Stimulated activated naive CD8-positive, alpha-beta T cell treated with anti-CD3 and anti-CD28 coated beads, Interleukin-15, amount 100 ng/mL, for 72 hours (primary cell): Measurements from ENCODE around the gene CACNA1D.

Source experiments
- ATAC-seq: fragments of 150-1000 bp; cut with Tn5 transposase; 2 replicates; pipeline ENCODE4 v1.10.0; 2021; ENCODE audit warnings: mild to moderate bottlenecking, moderate library complexity
- DNase-seq, 2 donors: peaks; one replicate each; pipeline ENCODE4 v3.0.0; 2021 to 2022
- H3K27ac Mint-ChIP-seq, 2 donors: one replicate each; pipeline ENCODE4 v1.8.0; 2022; ENCODE audit warnings: mild to moderate bottlenecking in 2 of 2, mixed read lengths in 2 of 2, moderate library complexity in 2 of 2
- H3K27me3 Mint-ChIP-seq: one replicate; pipeline ENCODE4 v1.8.0; 2022; ENCODE audit warnings: mixed read lengths
- H3K4me1 Mint-ChIP-seq: one replicate; pipeline ENCODE4 v1.8.0; 2022; ENCODE audit warnings: mild to moderate bottlenecking, mixed read lengths
- H3K4me3 Mint-ChIP-seq, 2 donors: one replicate each; pipeline ENCODE4 v1.8.0; 2022; ENCODE audit warnings: mild to moderate bottlenecking in 2 of 2, mixed read lengths in 2 of 2, moderate library complexity in 1 of 2
- H3K9me3 Mint-ChIP-seq, 2 donors: one replicate each; pipeline ENCODE4 v1.8.0; 2022; ENCODE audit warnings: mixed read lengths in 2 of 2

CACNA1D gene

DNA sequence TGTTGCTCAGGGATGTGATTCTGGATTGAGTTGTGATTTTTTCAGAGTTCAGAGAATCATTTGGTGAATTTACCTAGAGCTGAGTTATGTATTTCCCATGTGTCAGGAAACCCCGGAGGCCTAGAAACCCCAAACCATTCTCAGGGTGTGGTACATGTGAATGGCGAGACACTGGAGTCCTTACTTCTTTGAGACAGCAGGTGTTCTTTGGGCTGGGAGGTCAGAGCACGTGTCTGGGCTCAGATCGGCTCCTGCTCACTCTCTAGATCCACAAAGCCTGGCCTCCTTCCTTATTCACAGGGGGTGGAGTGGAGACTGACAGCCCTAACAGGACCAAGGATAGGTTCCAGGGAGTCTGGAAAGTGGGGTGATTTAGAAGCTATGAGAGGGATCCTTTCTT is 206.0 kb downstream of the CACNA1D start:
- Mint-ChIP-seq H3K27me3 (peaks cover 23% of the 10 kb centered on the region), H3K9me3 (no peaks in the 10 kb centered on the region), H3K4me1 (peaks cover 8% of the 10 kb centered on the region), H3K27ac (no peak overlapping the region), H3K4me3 (no peak overlapping the region)
- ATAC-seq: no peak
- no peak for DNase-seq

DNA sequence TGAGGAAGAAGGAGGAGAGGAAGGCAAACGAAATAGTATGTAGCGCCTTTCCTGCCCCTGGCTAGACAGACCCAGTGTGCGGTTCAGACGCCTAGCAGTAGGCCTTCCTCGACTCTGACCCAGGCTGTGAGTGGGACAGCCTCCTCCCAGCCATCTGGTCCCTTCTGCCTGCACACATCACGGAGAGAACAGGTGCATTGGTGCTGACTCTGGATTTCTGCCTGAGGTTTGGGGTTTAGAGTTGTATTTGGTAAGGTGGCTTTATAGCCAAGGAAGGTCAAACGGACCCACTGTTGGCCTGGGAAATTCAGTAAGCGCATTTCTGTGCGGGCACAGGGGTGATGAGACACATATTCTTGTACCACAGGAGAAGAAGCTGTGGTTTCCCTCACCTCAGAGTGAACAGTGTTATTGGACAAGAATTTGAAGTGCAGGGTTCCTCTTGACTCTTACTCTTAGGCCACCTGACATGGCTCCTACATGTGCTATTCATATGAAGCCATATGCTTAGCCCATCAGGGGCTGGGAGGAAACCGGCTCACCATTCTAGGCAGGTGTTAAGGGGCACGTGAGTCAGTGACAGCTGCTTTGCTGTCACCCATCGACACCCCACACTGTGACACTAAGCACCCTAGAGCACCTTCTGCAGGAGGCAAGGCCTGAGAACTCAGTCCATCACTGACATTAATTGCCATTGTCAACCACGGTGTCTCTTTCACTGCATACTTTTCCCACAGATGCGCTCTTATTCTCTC is 208.5 kb downstream of the CACNA1D start:
- no peak overlapping the region for H3K4me3 Mint-ChIP-seq
- H3K27me3 Mint-ChIP-seq: peaks cover 16% of the 10 kb centered on the region
- peaks cover 15% of the 10 kb centered on the region for H3K4me1 Mint-ChIP-seq
- no peak for DNase-seq
- H3K27ac Mint-ChIP-seq: no peak overlapping the region
- ATAC-seq: no peak
- no peaks in the 10 kb centered on the region for H3K9me3 Mint-ChIP-seq

DNA sequence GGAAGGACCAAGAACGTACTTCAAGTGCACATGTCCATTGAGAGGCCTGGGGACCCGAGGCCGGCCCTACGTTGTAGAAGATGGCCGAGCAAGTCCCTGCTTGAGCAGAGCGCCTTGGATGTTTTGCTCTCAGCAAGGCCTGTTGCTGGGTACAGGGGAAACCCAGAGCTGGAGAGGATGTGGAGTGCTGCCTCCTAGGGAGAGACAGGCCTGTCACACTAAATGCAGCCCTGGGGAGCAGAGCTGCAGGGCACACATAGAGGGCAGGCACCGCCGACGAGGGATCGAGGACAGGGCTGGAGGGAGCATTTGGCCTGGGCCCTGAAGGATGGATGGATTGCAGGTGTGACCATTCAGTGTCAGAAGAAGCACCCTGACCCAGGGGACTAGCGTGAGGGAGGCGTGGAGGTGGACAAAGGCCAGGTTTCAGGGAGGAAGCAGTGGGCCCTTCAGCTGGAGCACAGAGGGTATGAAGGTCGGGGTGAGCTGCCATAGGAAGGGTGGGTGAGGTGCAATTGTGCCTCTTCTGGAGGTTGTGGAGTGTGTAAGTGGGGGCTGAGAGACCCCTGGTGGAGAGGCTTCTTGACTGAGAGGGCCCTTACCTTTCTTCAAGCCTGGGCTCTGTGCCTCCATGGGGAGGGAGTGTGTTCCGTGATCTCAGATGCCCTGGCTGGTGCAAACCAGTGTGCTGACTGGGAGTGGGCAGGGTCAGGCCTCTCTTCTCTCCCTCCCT is 209.4 kb downstream of the CACNA1D start:
- Mint-ChIP-seq H3K27ac (peak overlapping the region in 1 of 2 donors; percentile 50), H3K9me3 (no peaks in the 10 kb centered on the region), H3K4me1 (peaks cover 15% of the 10 kb centered on the region), H3K4me3 (no peak overlapping the region), H3K27me3 (peaks cover 8% of the 10 kb centered on the region)
- DNase-seq (no peak), ATAC-seq (peak; percentile 31)

DNA sequence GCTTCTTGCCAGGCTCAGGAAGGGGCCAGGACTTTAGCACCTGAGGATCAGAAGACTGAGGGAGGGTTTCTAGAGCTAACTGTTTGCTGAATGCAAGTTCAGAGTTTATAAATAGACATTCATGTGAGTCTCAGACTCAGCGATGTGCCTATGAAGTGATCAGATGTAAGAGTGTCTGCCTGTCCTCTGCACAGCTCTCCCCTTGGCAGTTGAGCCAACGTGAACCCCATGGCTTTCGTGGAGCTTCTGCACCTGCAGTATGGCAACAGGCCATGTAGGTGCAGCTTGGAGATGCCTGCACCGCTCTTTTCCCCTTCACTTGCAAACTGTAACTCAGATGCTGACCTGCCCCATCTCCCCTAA is 209.9 kb downstream of the CACNA1D start:
- H3K27ac Mint-ChIP-seq: no peak overlapping the region
- H3K4me1 Mint-ChIP-seq: peaks cover 15% of the 10 kb centered on the region
- H3K9me3 Mint-ChIP-seq: no peaks in the 10 kb centered on the region
- ATAC-seq (no peak), DNase-seq (no peak)
- H3K4me3 Mint-ChIP-seq: no peak overlapping the region
- H3K27me3 Mint-ChIP-seq: peaks cover 2% of the 10 kb centered on the region

DNA sequence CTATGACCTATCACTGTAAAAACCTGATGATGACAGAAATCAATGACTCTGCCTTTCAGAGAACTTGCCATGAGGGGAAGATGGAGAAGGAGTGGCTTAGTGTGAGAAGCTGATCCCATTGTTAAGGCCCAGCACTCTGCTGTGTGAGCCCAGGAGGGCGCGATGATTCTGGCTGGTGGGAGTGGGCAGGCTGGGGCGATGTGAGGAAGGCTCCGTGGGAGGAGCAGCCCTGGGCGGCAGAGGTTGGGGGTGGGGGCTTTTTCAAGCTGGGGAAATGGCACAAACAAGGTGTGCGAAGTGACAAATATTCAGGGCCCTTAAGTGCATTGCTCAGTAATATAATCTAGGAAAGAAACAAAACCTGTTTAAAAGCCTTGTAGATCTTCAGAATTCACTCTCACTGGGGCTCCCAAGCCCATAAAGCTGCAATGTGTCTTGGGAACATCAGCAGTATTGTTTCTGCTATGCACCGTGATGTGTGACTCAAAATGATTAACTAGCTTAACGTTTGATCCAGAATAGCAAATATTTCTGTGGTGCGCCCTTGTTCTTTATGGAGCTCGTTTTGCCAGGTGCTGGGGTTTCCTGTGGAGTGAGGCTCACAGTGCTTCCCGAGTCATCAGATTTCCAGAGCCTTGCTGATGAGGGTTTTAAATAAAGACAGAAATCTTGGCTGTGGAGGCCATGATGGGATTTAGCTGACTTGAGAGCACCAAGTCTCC is 210.8 kb downstream of the CACNA1D start:
- ATAC-seq (no peak), DNase-seq (no peak)
- H3K27me3 Mint-ChIP-seq: no peaks in the 10 kb centered on the region
- H3K27ac Mint-ChIP-seq: peak overlapping the region in 1 of 2 donors; percentile 59
- peaks cover 19% of the 10 kb centered on the region for H3K4me1 Mint-ChIP-seq
- no peaks in the 10 kb centered on the region for H3K9me3 Mint-ChIP-seq
- no peak overlapping the region for H3K4me3 Mint-ChIP-seq

DNA sequence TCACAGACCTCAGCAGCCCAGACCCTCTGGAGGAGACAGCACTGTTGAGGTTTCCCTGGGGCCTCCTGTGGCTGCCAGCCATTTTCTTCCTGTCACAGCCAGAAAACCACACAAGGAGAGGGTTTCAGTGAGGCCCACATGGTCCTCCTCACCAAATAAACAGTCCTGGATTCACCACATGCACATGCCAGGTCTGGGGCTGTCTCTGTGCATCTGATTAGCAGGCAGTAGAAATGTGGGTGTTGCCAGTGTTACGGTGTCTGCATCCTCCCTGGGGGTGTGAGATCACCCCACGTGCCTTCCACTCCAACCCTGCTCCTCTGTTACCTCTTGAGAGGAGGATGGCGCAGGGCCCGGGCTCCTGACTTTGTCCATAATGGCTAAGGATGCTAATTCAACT is 211.4 kb downstream of the CACNA1D start:
- Mint-ChIP-seq H3K4me3 (no peak overlapping the region), H3K27me3 (no peaks in the 10 kb centered on the region), H3K4me1 (peaks cover 19% of the 10 kb centered on the region), H3K9me3 (no peaks in the 10 kb centered on the region), H3K27ac (peak overlapping the region in 1 of 2 donors; percentile 72)
- peak; percentile 54 for ATAC-seq
- no peak for DNase-seq

DNA sequence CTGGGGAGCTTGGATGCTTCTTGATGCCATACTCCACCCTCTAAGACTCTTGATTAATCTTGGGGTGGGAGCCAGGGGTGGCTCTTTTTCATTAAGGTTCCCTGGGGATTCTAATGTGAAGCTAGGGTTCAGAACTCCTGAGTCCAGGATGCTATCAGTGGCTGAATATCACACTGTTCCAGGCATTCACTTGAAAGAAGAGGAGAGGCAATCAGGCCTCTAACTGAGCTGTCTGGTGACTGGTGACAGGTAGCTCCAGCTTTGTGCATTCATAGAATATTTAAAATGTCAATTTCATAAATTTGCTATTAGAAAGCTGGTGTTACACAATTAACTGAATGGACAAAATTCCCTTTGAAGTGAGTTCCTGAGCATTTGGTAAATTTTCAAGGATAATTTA is 212.8 kb downstream of the CACNA1D start:
- Mint-ChIP-seq H3K9me3 (no peaks in the 10 kb centered on the region), H3K4me3 (no peak overlapping the region), H3K4me1 (peaks cover 19% of the 10 kb centered on the region), H3K27me3 (no peaks in the 10 kb centered on the region), H3K27ac (no peak overlapping the region)
- ATAC-seq: no peak
- DNase-seq: no peak

DNA sequence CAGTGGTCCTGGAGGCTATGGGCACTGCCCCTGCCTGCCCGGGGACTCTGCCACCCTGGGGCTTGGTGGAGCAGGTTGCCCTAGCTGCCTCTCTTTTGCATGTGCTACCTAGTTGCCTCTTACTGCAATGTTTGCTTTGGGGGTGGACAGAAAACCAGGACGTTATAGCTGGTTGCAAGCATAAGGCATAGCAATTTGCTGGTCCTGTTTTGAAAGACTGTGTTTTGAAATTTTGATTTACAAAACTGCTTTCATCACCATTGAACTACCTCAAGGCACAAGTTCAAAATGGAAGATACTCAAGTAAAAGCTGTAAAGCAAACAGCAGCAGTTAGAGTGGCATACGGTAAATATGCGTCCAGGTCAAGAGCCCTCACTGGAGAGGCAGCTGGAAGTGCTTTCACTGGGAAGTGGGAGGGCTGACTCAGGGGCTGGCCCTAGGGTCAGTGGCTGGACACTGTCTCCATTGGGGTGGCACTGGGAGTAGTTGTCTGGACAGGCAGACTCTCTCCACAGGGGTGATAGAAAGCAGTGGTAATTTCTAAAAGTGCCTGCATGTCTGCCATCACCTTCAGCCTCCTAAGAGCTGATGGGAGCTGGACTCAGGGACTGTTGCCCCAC is 213.7 kb downstream of the CACNA1D start:
- Mint-ChIP-seq H3K9me3 (no peaks in the 10 kb centered on the region), H3K4me3 (no peak overlapping the region), H3K4me1 (peaks cover 19% of the 10 kb centered on the region), H3K27ac (no peak overlapping the region), H3K27me3 (no peaks in the 10 kb centered on the region)
- DNase-seq (no peak), ATAC-seq (no peak)

DNA sequence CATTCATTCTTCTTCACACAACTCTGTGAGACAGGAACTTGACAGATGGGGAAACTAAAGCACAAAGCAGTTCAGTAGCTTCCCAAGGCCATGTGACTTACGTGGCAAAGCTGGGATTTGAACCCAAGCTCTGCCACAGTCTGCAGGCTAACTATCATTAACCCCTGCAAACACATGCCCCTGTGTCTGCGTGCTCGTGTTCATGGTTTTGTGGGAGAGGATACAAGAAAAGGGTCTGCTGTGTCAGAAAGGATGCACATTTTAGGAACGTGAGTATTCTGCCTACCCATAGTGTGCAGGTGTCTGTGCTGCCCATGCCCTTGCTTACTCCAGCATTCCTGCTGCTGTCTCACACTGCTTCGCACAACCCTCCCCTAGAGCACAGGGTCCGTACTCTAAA is 214.8 kb downstream of the CACNA1D start:
- ATAC-seq (no peak), DNase-seq (no peak)
- Mint-ChIP-seq H3K27ac (no peak overlapping the region), H3K4me3 (no peak overlapping the region), H3K9me3 (no peaks in the 10 kb centered on the region), H3K4me1 (peaks cover 19% of the 10 kb centered on the region), H3K27me3 (no peaks in the 10 kb centered on the region)

DNA sequence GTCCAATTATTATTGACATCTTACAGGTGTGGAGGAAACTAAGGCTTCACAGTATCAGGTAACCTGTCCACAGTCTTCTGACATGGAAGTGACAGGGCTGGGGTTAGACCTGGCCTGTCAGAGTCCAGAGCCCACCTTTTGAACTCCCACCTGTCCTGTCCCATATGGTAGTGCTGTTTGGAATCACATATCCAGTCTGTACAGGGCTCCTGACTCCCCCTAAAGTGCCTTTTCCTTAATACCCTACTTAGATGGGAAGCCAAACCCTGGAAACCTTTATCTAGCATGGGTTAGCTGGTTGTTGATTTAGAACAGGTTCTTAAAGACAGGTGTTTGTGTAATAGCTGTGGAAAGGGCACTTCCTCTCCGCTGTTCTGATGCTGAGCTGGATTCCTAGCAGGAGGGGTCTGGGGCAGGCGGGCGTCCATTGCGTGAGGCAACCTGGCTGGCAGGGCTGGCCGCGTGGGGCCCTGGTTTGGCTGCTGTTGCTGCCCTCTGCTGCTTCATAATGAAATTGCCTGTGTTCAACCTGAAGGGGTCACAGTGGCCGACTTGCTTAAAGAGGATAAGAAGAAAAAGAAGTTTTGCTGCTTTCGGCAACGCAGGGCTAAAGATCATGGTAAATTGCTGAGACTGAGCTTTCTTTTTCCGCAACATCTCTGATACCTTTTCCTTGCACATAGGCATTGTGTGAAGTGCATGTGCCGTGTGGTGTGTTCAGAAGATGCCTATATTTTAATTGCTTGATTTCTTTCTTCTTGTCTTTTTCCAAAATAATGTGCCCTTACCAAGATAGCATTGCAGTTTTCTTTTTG is 215.7 kb downstream of the CACNA1D start:
- no peak overlapping the region for H3K4me3 Mint-ChIP-seq

DNA sequence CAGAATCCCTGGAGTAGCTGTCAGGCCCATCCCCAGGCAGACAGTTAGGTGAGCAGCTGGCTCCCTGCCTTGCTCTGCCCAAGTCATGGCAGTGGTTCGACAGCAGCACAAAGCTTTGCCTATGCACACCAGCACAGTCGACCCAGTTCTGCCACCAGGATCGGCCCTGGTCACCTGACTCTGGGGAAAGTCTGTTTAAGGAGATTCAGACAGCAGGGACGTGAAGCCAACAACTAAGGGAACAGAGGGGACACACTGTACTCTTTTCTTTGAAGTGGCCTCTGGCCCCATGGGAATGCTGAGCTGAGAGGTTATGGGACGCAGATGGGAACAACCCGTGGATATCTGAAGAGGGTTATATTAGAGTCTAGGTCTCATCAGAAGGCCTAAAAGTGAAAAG is 217.0 kb downstream of the CACNA1D start:
- no peak for DNase-seq
- Mint-ChIP-seq H3K9me3 (no peaks in the 10 kb centered on the region), H3K4me1 (peaks cover 5% of the 10 kb centered on the region), H3K27ac (no peak overlapping the region), H3K27me3 (no peaks in the 10 kb centered on the region), H3K4me3 (no peak overlapping the region)
- no peak for ATAC-seq

More for the DNA sequence above, 215.7 kb downstream of the CACNA1D start:
- Mint-ChIP-seq H3K27me3 (no peaks in the 10 kb centered on the region), H3K27ac (peak overlapping the region in 1 of 2 donors; percentile 31), H3K9me3 (no peaks in the 10 kb centered on the region), H3K4me1 (peaks cover 15% of the 10 kb centered on the region)
- peak; percentile 64 to 65 for DNase-seq
- ATAC-seq: peak; percentile 74

DNA sequence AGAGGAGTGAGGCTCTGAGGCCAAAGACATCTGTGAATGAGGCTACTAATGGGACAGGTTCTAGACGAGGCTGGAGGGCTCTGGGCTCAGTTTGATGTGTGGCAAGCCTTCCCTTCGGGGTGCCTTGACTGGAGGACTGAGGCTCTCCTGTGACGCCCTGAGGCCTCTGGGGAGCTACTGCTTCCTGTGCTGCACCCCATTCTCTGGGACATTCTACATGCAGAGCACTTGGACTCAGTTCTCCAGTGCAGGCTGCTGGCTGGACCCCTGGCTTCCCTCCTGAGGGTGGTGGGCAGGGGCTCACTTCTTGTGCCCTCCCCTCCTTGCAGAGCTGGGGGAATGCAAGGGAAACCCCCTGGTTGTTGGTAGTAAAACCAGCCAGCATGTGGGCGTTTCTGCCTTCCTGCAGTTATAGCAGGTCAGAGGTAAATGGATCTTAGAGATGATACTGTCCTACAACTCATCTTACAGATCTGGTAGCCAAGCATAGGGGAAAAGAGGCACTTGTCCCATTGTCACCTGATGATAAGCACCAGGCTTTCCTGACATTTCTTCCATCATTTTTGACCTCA is 218.5 kb downstream of the CACNA1D start:
- H3K27me3 Mint-ChIP-seq: no peaks in the 10 kb centered on the region
- no peak overlapping the region for H3K4me3 Mint-ChIP-seq
- no peaks in the 10 kb centered on the region for H3K9me3 Mint-ChIP-seq
- H3K27ac Mint-ChIP-seq: peak overlapping the region in 1 of 2 donors; percentile 27
- peaks cover 5% of the 10 kb centered on the region for H3K4me1 Mint-ChIP-seq
- ATAC-seq (no peak), DNase-seq (no peak)

DNA sequence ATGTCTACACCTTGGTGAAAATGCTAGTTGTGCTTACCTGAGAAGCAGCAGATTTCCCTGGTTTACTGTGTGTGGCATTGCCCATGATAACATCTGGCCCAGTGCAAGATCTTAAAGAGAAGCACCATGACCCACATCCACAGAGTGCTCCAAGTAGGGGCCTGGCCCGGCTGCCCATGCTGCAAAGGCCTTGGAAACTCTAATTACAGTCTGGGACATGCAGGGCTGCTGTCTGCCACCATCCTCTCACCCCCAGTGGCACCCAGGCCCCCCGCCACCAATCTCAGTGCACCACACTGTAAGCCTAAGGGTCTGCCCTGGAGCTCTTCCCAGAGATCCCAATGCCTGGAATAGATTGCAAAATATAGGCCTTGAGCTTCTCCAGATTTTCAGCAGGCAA is 219.2 kb downstream of the CACNA1D start:
- Mint-ChIP-seq H3K4me1 (peaks cover 5% of the 10 kb centered on the region), H3K4me3 (no peak overlapping the region), H3K27me3 (no peaks in the 10 kb centered on the region), H3K27ac (no peak overlapping the region), H3K9me3 (no peaks in the 10 kb centered on the region)
- ATAC-seq (no peak), DNase-seq (no peak)

DNA sequence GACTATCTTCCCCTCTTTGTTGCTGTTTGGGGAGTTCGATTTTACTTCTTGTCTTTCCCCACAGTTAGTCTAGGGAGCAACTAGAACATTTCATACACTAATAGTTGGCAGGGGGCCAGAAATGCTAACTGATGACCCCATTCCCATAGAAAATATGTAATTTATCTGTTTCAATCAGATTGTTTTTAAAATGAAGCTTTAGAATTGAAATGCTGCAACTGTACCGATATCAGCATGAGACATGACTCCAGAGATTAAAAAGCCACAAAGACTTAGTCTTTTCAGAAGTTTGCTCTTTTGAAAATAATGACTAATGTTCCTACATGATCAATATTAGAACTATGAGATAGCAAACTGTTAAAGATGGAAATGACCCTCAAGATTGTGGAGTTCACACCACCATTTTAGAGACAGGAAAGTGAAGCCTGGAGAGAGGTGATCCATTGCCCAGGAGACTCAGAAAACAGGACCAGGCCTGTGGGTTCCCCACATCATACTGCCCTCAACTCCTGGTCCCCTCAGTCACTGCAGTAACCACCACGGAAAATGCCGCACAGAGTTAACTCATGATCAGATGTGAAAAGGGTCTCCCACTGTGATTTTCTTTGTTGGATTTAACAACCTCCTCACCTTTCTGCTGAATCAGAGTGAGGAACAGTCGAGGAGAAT is 221.5 kb downstream of the CACNA1D start:
- Mint-ChIP-seq H3K4me3 (no peak overlapping the region), H3K27ac (no peak overlapping the region), H3K4me1 (no peaks in the 10 kb centered on the region), H3K9me3 (no peaks in the 10 kb centered on the region), H3K27me3 (no peaks in the 10 kb centered on the region)
- DNase-seq (no peak), ATAC-seq (no peak)
